Endothelial cell of umbilical vein (primary cell): Measurements from ENCODE around the gene ZBTB25.

ENCODE experiments used
- CTCF ChIP-seq, 2 donors: IDR thresholded peaks; 1 replicate in 1 of 2; 2 replicates in 1 of 2; pipeline ENCODE4 v1.5.1; 2011; ENCODE audit warnings: low read length in 2 of 2, mild to moderate bottlenecking in 2 of 2, moderate library complexity in 2 of 2, control low read depth in 1 of 2, inconsistent platforms in 1 of 2, low read depth in 1 of 2; ENCODE audit not compliant: insufficient read depth in 1 of 2; ENCODE audit errors: extremely low read depth in 1 of 2
- EZH2 ChIP-seq: IDR thresholded peaks from 2 replicates; pipeline ENCODE4 v1.6.1; 2012; ENCODE audit warnings: borderline replicate concordance, low read depth, mild to moderate bottlenecking, moderate library complexity, low read length, inconsistent platforms; ENCODE audit not compliant: severe bottlenecking
- GATA2 ChIP-seq: IDR thresholded peaks from 2 replicates; pipeline ENCODE4 v1.7.0; 2011; ENCODE audit warnings: low read depth, mild to moderate bottlenecking, moderate library complexity, mixed read lengths, low read length; ENCODE audit not compliant: insufficient read length, insufficient read depth
- MAX ChIP-seq: IDR thresholded peaks from 2 replicates; pipeline ENCODE4 v1.6.1; 2011; ENCODE audit not compliant: insufficient read depth, insufficient read length
- MYC ChIP-seq: IDR thresholded peaks from one replicate; pipeline ENCODE4 v1.6.1; 2011; ENCODE audit warnings: mild to moderate bottlenecking, low read depth, low read length
- POLR2A ChIP-seq: IDR thresholded peaks from 2 replicates; pipeline ENCODE4 v1.6.1; 2012; ENCODE audit warnings: low read depth, mild to moderate bottlenecking, control low read depth, low read length
- POLR2AphosphoS5 ChIP-seq: IDR thresholded peaks from 2 replicates; pipeline ENCODE4 v1.6.1; 2012; ENCODE audit warnings: low read depth, mild to moderate bottlenecking, control low read depth, low read length, moderate library complexity; ENCODE audit not compliant: insufficient read depth

- TF ChIP-seq POLR2AphosphoS5 (no peak), CTCF (IDR thresholded peaks at IDR 0.05; ENCODE audit: extremely low read depth in 1 of 2, insufficient read depth in 1 of 2, low read depth in 1 of 2, low read length in 2 of 2) (peak; percentile 9 to 23), EZH2 (no peak), MYC (no peak), MAX (no peak), POLR2A (no peak), GATA2 (no peak)
Measured at GRCh38 chr14:64478634-64479250, 24.9 kb downstream of the ZBTB25 start.
